SK-N-SH (cell line): ENCODE results near the gene MSRB1.

Source experiments
- POLR2AphosphoS5 ChIP-seq: IDR thresholded peaks from 2 replicates; pipeline ENCODE4 v1.6.1; 2012; ENCODE audit warnings: low read depth, low read length
- RAD21 ChIP-seq: IDR thresholded peaks from 2 replicates; pipeline ENCODE4 v1.6.1; 2012; ENCODE audit warnings: mild to moderate bottlenecking, low read length
- RXRA ChIP-seq: IDR thresholded peaks from 2 replicates; pipeline ENCODE4 v1.4.0; 2012; ENCODE audit warnings: low read depth, mild to moderate bottlenecking, borderline replicate concordance
- TEAD4 ChIP-seq: IDR thresholded peaks from 2 replicates; pipeline ENCODE4 v1.4.0; 2012; ENCODE audit warnings: mild to moderate bottlenecking, borderline replicate concordance; ENCODE audit not compliant: insufficient read depth
- TF ChIP-seq, protein P1 (sequence below): fragments of 200-600 bp; sonication (generic); IDR thresholded peaks from 2 replicates; pipeline ENCODE4 v1.6.1; 2017; ENCODE audit warnings: antibody characterized with exemption, mild to moderate bottlenecking, moderate library complexity

- TF ChIP-seq, protein P1, sequence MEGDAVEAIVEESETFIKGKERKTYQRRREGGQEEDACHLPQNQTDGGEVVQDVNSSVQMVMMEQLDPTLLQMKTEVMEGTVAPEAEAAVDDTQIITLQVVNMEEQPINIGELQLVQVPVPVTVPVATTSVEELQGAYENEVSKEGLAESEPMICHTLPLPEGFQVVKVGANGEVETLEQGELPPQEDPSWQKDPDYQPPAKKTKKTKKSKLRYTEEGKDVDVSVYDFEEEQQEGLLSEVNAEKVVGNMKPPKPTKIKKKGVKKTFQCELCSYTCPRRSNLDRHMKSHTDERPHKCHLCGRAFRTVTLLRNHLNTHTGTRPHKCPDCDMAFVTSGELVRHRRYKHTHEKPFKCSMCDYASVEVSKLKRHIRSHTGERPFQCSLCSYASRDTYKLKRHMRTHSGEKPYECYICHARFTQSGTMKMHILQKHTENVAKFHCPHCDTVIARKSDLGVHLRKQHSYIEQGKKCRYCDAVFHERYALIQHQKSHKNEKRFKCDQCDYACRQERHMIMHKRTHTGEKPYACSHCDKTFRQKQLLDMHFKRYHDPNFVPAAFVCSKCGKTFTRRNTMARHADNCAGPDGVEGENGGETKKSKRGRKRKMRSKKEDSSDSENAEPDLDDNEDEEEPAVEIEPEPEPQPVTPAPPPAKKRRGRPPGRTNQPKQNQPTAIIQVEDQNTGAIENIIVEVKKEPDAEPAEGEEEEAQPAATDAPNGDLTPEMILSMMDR = no peak
- no peak for TF ChIP-seq RAD21
- TF ChIP-seq POLR2AphosphoS5 = no peak
- TF ChIP-seq RXRA = no peak
- TF ChIP-seq TEAD4 = no peak
Measured at GRCh38 chr16:1990101-1990350, 47.0 kb upstream of the MSRB1 start.
